MM.1S (cell line): ENCODE data around the gene MPDU1.

Experiments
- DNase-seq: peaks from one replicate; pipeline ENCODE4 v3.0.0-alpha.2; 2015
- H2AFZ ChIP-seq: fragments of 300-600 bp; sonication (generic); 2 replicates; pipeline ENCODE4 v1.6.0; 2016; ENCODE audit warnings: antibody characterized with exemption, low read length
- H3F3A ChIP-seq: fragments of 300-600 bp; sonication (generic); 2 replicates; pipeline ENCODE4 v1.6.1; 2016; ENCODE audit warnings: mild to moderate bottlenecking, antibody characterized with exemption, low read length, moderate library complexity, mixed read lengths; ENCODE audit not compliant: insufficient read depth
- H3K27ac ChIP-seq: fragments of 300-600 bp; sonication (generic); 2 replicates; pipeline ENCODE4 v1.5.1; 2016; ENCODE audit warnings: mild to moderate bottlenecking, low read length
- H3K27me3 ChIP-seq: fragments of 300-600 bp; sonication (generic); replicated peaks from 2 replicates; pipeline ENCODE4 v1.6.0; 2016; ENCODE audit warnings: low read length; ENCODE audit not compliant: insufficient read depth
- H3K36me3 ChIP-seq: fragments of 300-600 bp; sonication (generic); replicated peaks from 2 replicates; pipeline ENCODE4 v1.6.1; 2016; ENCODE audit warnings: mild to moderate bottlenecking, low read length, mixed read lengths; ENCODE audit not compliant: insufficient read depth
- H3K4me1 ChIP-seq: fragments of 300-600 bp; sonication (generic); 2 replicates; pipeline ENCODE4 v1.6.1; 2016; ENCODE audit warnings: low read length, mixed read lengths
- H3K4me2 ChIP-seq: fragments of 300-600 bp; sonication (generic); 2 replicates; pipeline ENCODE4 v1.6.0; 2016; ENCODE audit warnings: low read depth, low read length
- H3K4me3 ChIP-seq: fragments of 300-600 bp; sonication (generic); 2 replicates; pipeline ENCODE4 v1.5.1; 2016; ENCODE audit warnings: low read length, mixed read lengths
- H3K79me2 ChIP-seq: fragments of 300-600 bp; sonication (generic); 2 replicates; pipeline ENCODE4 v1.6.1; 2016; ENCODE audit warnings: mixed run types, low read length, mixed read lengths
- H3K9ac ChIP-seq: fragments of 300-600 bp; sonication (generic); 2 replicates; pipeline ENCODE4 v1.6.1; 2016; ENCODE audit warnings: low read length, mixed read lengths
- H3K9me2 ChIP-seq: fragments of 300-600 bp; sonication (generic); replicated peaks from 2 replicates; pipeline ENCODE4 v1.6.1; 2016; ENCODE audit warnings: mild to moderate bottlenecking, low read length, mixed read lengths; ENCODE audit not compliant: insufficient read depth
- H3K9me3 ChIP-seq: fragments of 300-600 bp; sonication (generic); replicated peaks from 2 replicates; pipeline ENCODE4 v1.6.1; 2016; ENCODE audit warnings: mild to moderate bottlenecking, low read length, mixed read lengths; ENCODE audit not compliant: insufficient read depth
- H4K20me1 ChIP-seq: fragments of 300-600 bp; sonication (generic); 2 replicates; pipeline ENCODE4 v1.6.1; 2016; ENCODE audit warnings: mild to moderate bottlenecking, low read length, moderate library complexity, mixed read lengths; ENCODE audit not compliant: insufficient read depth
- EZH2 ChIP-seq: fragments of 300-600 bp; sonication (generic); optimal IDR thresholded peaks from 2 replicates; pipeline ENCODE3; 2017; ENCODE audit warnings: low read depth, mild to moderate bottlenecking, antibody characterized with exemption, low read length, mixed read lengths
- EZH2phosphoT487 ChIP-seq: fragments of 300-600 bp; sonication (generic); IDR thresholded peaks from 2 replicates; pipeline ENCODE4 v1.6.1; 2018; ENCODE audit warnings: antibody characterized with exemption, low read length
- TF ChIP-seq, protein P1 (sequence below): fragments of 300-600 bp; sonication (generic); IDR thresholded peaks from 2 replicates; pipeline ENCODE4 v1.5.1; 2016; ENCODE audit warnings: antibody characterized with exemption, low read length, mixed read lengths

Gene MPDU1

DNA sequence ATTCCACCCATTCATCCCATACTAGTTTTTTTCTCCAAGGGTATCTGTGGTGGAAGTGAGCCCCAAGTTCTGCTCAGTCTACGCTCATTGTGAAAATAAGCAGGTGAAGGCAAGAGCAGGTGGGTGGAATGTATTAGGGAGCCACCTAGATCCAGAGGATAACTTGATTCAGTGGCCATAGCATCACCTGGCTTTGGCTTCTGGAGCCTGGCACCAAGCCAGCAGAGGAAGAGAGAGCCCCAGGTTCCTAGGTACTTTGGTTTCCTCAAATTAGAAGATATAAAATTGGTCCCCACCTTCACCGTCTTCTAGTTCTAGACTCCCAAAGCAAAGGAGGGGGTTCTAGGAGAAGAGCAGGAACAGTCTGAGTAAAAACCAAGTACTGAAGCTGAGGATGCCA is 27.0 kb downstream of the MPDU1 start:
- H3K79me2 ChIP-seq: peaks cover 53% of the 10 kb centered on the region
- no peaks in the 10 kb centered on the region for H3K9me2 ChIP-seq
- no peaks in the 10 kb centered on the region for H3F3A ChIP-seq
- H3K9ac ChIP-seq: no peak overlapping the region
- H3K36me3 ChIP-seq: no peaks in the 10 kb centered on the region
- DNase-seq: no peak
- H2AFZ ChIP-seq: no peak overlapping the region
- no peak overlapping the region for H3K4me2 ChIP-seq
- TF ChIP-seq EZH2 (no peak), EZH2phosphoT487 (no peak)
- TF ChIP-seq, protein P1, sequence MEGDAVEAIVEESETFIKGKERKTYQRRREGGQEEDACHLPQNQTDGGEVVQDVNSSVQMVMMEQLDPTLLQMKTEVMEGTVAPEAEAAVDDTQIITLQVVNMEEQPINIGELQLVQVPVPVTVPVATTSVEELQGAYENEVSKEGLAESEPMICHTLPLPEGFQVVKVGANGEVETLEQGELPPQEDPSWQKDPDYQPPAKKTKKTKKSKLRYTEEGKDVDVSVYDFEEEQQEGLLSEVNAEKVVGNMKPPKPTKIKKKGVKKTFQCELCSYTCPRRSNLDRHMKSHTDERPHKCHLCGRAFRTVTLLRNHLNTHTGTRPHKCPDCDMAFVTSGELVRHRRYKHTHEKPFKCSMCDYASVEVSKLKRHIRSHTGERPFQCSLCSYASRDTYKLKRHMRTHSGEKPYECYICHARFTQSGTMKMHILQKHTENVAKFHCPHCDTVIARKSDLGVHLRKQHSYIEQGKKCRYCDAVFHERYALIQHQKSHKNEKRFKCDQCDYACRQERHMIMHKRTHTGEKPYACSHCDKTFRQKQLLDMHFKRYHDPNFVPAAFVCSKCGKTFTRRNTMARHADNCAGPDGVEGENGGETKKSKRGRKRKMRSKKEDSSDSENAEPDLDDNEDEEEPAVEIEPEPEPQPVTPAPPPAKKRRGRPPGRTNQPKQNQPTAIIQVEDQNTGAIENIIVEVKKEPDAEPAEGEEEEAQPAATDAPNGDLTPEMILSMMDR: no peak
- H3K4me3 ChIP-seq: no peak overlapping the region
- H4K20me1 ChIP-seq: no peaks in the 10 kb centered on the region
- no peaks in the 10 kb centered on the region for H3K9me3 ChIP-seq
- H3K27me3 ChIP-seq: no peaks in the 10 kb centered on the region
- H3K4me1 ChIP-seq: 0 out of 2 replicates have a peak, but pooled peaks cover 7% of the 10 kb centered on the region
- no peak overlapping the region for H3K27ac ChIP-seq

- no peak for DNase-seq
- Histone ChIP-seq H3K27ac (no peak overlapping the region), H2AFZ (no peak overlapping the region), H3K9ac (no peak overlapping the region), H3K79me2 (peaks cover 47% of the 10 kb centered on the region), H3K36me3 (no peaks in the 10 kb centered on the region), H3K4me3 (no peak overlapping the region), H3K4me1 (0 out of 2 replicates have a peak, but pooled peaks cover 7% of the 10 kb centered on the region), H3K4me2 (no peak overlapping the region), H3K27me3 (no peaks in the 10 kb centered on the region), H3F3A (no peaks in the 10 kb centered on the region), H3K9me3 (no peaks in the 10 kb centered on the region), H3K9me2 (no peaks in the 10 kb centered on the region), H4K20me1 (no peaks in the 10 kb centered on the region)
- TF ChIP-seq, protein P1: no peak
- TF ChIP-seq EZH2phosphoT487: no peak
- no peak for TF ChIP-seq EZH2
Measured at GRCh38 chr17:7611635-7612293, 28.1 kb downstream of the MPDU1 start.

DNA sequence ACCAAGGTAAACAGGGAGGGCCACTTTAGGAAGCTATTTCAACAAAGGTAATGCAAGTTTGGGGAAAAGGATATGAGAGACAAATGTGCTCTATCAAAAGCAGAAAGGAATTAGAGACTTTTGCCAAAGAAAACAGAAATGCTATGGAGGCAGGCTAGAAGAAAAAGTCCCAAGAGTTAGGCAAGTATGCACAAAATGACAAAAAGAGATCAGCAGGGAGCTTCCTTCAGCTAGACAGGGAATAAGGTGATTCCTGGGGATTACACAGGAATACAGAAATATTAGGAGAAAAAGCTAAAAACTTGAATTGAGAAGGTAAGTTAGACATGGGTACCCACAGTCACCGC is 28.6 kb downstream of the MPDU1 start:
- Histone ChIP-seq H3K4me2 (no peak overlapping the region), H4K20me1 (no peaks in the 10 kb centered on the region)

More for the DNA sequence above, 28.6 kb downstream of the MPDU1 start:
- 0 out of 2 replicates have a peak, but pooled peaks cover 7% of the 10 kb centered on the region for H3K4me1 ChIP-seq
- H3K79me2 ChIP-seq: peaks cover 47% of the 10 kb centered on the region
- H3K9ac ChIP-seq: no peak overlapping the region
- H3K27me3 ChIP-seq: no peaks in the 10 kb centered on the region
- H3K9me3 ChIP-seq: no peaks in the 10 kb centered on the region
- no peak overlapping the region for H2AFZ ChIP-seq
- H3K9me2 ChIP-seq: no peaks in the 10 kb centered on the region
- DNase-seq: no peak
- H3K4me3 ChIP-seq: no peak overlapping the region
- no peak overlapping the region for H3K27ac ChIP-seq
- H3K36me3 ChIP-seq: no peaks in the 10 kb centered on the region
- TF ChIP-seq, protein P1: no peak
- H3F3A ChIP-seq: no peaks in the 10 kb centered on the region
